Erythroblast (primary cell): ENCODE data around the gene LRRC4B.

Experiments
- GATA1 ChIP-seq: IDR thresholded peaks from 2 replicates; pipeline ENCODE4 v1.6.1; 2011; ENCODE audit warnings: low read depth, mild to moderate bottlenecking, control low read depth, low read length, moderate library complexity
- POLR2A ChIP-seq: IDR thresholded peaks from 2 replicates; pipeline ENCODE4 v1.6.1; 2011; ENCODE audit warnings: mild to moderate bottlenecking, low read length

DNA sequence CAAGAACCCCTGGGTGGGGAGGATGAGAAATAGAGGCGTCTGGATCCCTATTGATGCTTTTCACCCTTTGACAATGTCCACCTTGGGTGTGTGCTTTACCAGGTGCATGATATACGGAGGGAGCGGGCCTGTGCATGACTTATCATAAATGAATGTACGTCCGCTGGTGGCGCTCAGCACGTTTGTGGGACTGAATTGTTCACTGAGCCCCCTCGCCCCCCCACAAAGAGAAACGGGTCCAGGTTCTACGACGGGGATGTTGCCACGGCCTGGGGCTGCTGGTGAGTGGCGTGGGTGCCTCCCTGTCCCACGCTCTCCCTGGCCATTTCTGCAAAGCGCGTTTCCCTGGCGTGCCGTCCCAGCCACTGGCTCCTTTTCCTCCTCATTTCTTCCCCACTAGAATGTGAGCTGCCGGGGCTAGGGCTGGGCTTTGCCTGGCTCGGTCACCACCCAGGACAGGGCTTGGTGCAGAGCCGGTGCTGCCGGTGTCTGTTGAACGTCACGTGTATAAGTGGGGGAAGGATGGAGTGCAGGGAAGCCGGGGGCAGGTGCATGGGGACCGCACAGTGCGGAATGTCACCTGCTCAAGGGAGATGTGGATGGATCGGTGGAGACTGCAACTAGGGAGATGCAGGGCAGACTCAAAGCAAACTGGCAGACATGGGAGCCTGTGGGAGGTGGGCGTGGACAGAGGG is 21.6 kb downstream of the LRRC4B start:
- no peak for TF ChIP-seq POLR2A
- TF ChIP-seq GATA1: no peak
